Measurements from ENCODE around the gene SHISAL2A.
A peak's percentile ranks its signal among the peaks of the same experiment; 100 is the strongest.
"Not testable (repeated sequence)": the region's sequence is repeated elsewhere in the genome, so short reads cannot be mapped to it uniquely, and the experiment has no call there.

The SHISAL2A gene

GRCh38 chr1:52692697-52693096 lies 59.7 kb downstream of the SHISAL2A start:
- no peak for DNase-seq

GRCh38 chr1:52693351-52693750 lies 60.4 kb downstream of the SHISAL2A start:
- DNase-seq = not testable (repeated sequence)

DNA sequence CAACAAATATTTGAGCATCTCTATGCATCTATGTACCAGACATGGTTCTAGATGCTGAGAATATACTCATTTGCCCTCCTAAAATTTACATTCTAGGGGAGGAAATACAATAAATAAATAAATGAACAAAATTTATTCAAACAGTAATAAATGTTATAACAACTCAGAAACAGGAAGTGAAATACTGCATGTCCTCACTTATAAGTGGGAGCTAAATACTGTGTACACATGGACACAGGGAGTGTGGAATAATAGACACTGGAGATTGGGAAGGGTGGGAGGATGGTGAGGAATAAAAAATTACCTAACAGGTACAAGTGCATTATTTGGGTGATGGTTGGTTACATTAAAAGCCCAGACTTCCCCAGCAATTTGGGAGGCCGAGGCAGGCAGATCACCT lies 60.9 kb downstream of the SHISAL2A start:
- DNase-seq = no peak

- no peak for DNase-seq
Observed at GRCh38 chr1:52695627-52696026, 62.7 kb downstream of the SHISAL2A start.

GRCh38 chr1:52697795-52698674 lies 65.1 kb downstream of the SHISAL2A start, which contains the start of gene COA7:
Gene COA7 (minus strand): TSS chr1:52698347. CDS start chr1:52698326, 21 bp downstream.
- DNase-seq = peak; percentile 12 to 40 (median 31)

DNA sequence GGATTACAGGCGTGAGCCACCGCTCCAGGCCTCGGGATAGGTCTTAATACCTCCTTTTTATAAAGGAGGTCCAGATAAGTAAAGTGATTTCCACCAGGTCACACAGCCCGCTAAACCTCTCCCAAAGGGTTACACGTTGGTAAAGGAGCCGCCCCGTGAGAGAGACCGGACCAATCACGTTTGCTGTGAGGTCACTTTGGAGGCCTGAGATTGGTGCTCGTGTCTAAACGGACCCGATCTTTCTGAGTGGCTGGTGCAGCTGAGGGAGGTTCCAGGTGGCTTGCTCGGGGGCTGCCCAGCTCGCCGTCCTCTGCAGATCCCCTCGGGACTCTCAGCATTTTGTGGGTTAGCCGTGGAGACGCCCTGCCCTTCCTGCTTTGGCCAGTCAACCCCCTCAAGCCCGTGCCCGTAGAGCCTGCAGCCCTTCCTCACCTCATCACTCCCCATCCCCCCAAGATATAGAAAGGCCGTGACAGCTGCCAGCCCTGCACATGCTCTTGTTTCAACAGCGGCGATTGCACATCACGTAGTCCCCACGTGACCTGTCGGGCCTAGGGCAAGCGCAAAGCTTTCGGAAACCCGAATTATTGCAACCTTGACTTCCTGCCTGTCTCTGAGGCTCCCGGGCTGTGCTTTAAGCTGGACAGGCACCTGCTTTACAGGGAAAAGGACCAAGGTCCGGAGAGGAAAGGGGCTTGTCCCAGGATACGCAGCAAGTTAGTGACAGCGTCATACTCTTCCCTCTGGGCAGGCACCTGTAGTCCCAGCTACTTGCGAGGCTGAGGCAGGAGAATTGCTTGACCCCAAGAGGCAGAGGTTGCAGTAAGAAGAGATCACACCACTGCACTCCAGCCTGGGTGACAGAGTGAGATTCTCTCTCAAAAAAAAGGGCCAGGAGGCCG lies 70.2 kb downstream of the SHISAL2A start:
- DNase-seq = peak; percentile 44 to 71 (median 65)

GRCh38 chr1:52706136-52706670 lies 73.2 kb downstream of the SHISAL2A start:
- no peak for DNase-seq
